ENCODE measurements around the gene GTF3C5. TPM values are rescaled to one million over a fixed set of nuclear protein-coding genes. Genes with fewer than 3 reads are reported as not detected.
A peak's percentile ranks its signal among the peaks of the same experiment; 100 is the strongest.

Gene GTF3C5
- total and polyA plus RNA-seq, 9 of the 15 experiments (the other 6 are each of a cell fraction or from before 2014, with no cell fraction given): 3.8 to 118 (median 83.7) TPM

DNA sequence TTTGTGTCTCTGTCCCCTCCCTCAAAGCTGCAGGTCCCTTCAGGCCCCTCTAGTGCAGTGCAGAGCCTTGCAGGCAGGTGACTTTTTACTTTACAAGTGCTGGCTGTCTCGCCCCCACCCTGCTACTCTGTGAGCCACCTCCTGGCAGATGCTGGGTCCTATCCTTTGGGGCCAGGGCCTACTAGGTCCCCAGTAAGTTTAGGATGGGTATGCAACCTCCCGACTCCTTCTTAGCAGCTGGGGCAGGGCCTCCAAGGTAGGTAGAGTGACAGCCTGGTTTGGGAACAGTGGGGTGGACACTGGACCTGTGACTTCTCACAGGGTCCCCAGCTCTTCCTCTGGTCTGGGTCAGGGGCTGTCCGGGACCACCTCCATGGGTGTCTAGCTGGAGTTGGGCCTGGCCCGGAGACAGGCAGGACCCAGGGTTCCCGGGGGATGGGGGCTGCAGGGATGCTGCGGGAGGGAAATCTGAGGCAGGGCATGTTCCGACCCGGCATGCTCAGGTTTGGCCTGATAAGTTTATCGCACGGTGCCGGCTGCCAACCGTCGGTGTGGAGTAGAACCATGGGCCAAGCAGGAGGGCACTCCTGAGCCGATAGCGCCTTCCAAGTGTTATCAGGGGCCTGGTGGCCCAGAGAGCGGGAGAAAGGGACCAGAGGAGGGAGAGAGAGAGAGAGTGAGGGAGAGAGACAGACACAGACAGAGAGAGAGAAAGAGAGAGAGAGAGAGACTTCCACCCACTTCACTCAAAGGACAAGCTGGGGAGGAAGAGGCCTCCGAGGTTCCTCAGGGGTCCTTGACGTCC is 31.8 kb upstream of the GTF3C5 start (continued):
- TF ChIP-seq, protein P1, sequence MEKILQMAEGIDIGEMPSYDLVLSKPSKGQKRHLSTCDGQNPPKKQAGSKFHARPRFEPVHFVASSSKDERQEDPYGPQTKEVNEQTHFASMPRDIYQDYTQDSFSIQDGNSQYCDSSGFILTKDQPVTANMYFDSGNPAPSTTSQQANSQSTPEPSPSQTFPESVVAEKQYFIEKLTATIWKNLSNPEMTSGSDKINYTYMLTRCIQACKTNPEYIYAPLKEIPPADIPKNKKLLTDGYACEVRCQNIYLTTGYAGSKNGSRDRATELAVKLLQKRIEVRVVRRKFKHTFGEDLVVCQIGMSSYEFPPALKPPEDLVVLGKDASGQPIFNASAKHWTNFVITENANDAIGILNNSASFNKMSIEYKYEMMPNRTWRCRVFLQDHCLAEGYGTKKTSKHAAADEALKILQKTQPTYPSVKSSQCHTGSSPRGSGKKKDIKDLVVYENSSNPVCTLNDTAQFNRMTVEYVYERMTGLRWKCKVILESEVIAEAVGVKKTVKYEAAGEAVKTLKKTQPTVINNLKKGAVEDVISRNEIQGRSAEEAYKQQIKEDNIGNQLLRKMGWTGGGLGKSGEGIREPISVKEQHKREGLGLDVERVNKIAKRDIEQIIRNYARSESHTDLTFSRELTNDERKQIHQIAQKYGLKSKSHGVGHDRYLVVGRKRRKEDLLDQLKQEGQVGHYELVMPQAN (IDR thresholded peaks at IDR 0.05; ENCODE audit: borderline replicate concordance): 0 out of 2 replicates have a peak, but pooled peaks have one; percentile 41
- TF ChIP-seq, protein P2, sequence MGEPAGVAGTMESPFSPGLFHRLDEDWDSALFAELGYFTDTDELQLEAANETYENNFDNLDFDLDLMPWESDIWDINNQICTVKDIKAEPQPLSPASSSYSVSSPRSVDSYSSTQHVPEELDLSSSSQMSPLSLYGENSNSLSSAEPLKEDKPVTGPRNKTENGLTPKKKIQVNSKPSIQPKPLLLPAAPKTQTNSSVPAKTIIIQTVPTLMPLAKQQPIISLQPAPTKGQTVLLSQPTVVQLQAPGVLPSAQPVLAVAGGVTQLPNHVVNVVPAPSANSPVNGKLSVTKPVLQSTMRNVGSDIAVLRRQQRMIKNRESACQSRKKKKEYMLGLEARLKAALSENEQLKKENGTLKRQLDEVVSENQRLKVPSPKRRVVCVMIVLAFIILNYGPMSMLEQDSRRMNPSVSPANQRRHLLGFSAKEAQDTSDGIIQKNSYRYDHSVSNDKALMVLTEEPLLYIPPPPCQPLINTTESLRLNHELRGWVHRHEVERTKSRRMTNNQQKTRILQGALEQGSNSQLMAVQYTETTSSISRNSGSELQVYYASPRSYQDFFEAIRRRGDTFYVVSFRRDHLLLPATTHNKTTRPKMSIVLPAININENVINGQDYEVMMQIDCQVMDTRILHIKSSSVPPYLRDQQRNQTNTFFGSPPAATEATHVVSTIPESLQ (CRISPR knock-in tag; IDR thresholded peaks at IDR 0.05): no peak; the same call in 1 of the 2 replicates
- TF ChIP-seq NCOA1 (IDR thresholded peaks at IDR 0.05; ENCODE audit: low read depth) (peak; percentile 81; the same call in 1 of the 2 replicates), CC2D1A (IDR thresholded peaks at IDR 0.05) (peak; percentile 95; the same call in 1 of the 2 replicates), ZNF143 (CRISPR knock-in tag; IDR thresholded peaks at IDR 0.05) (no peak), ZNF175 (CRISPR knock-in tag; IDR thresholded peaks at IDR 0.05; ENCODE audit: low read depth) (0 out of 2 replicates have a peak, but pooled peaks have one; percentile 39), MYC (IDR thresholded peaks at IDR 0.05; ENCODE audit: low read depth, low read length) (0 out of 2 replicates have a peak, but pooled peaks have one; percentile 22), MYC (CRISPR knock-in tag; IDR thresholded peaks at IDR 0.05; ENCODE audit: borderline replicate concordance, low read depth) (no peak), PYGO2 (tag; IDR thresholded peaks at IDR 0.05) (no peak), PPARD (CRISPR knock-in tag; IDR thresholded peaks at IDR 0.05) (no peak)
- TF ChIP-seq, protein P3, sequence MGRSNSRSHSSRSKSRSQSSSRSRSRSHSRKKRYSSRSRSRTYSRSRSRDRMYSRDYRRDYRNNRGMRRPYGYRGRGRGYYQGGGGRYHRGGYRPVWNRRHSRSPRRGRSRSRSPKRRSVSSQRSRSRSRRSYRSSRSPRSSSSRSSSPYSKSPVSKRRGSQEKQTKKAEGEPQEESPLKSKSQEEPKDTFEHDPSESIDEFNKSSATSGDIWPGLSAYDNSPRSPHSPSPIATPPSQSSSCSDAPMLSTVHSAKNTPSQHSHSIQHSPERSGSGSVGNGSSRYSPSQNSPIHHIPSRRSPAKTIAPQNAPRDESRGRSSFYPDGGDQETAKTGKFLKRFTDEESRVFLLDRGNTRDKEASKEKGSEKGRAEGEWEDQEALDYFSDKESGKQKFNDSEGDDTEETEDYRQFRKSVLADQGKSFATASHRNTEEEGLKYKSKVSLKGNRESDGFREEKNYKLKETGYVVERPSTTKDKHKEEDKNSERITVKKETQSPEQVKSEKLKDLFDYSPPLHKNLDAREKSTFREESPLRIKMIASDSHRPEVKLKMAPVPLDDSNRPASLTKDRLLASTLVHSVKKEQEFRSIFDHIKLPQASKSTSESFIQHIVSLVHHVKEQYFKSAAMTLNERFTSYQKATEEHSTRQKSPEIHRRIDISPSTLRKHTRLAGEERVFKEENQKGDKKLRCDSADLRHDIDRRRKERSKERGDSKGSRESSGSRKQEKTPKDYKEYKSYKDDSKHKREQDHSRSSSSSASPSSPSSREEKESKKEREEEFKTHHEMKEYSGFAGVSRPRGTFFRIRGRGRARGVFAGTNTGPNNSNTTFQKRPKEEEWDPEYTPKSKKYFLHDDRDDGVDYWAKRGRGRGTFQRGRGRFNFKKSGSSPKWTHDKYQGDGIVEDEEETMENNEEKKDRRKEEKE (IDR thresholded peaks at IDR 0.05; ENCODE audit: borderline replicate concordance in 1 of 2, control insufficient read depth in 1 of 2, low read depth in 2 of 2, low read length in 1 of 2): no peak
